DOHH2 (cell line): ENCODE data around the gene CRB3.

Experiments used
- H3F3A ChIP-seq: fragments of 200-600 bp; sonication (generic), shearing (Covaris generic); 2 replicates; pipeline ENCODE4 v1.6.0; 2016; ENCODE audit warnings: antibody characterized with exemption, mild to moderate bottlenecking; ENCODE audit not compliant: control insufficient read depth, insufficient read depth
- H3K27ac ChIP-seq: fragments of 200-600 bp; sonication (generic); 2 replicates; pipeline ENCODE4 v1.5.1; 2014; ENCODE audit warnings: low read depth, mild to moderate bottlenecking, low read length, moderate library complexity
- H3K27me3 ChIP-seq: fragments of 200-600 bp; sonication (generic); 2 replicates; pipeline ENCODE4 v1.6.1; 2014; ENCODE audit warnings: mild to moderate bottlenecking, low read length, mixed read lengths; ENCODE audit not compliant: control insufficient read depth
- H3K36me3 ChIP-seq: fragments of 200-600 bp; sonication (generic); 2 replicates; pipeline ENCODE4 v1.6.1; 2014; ENCODE audit warnings: mild to moderate bottlenecking, low read length, moderate library complexity, mixed read lengths; ENCODE audit not compliant: control insufficient read depth
- H3K4me1 ChIP-seq: fragments of 200-600 bp; sonication (generic); 2 replicates; pipeline ENCODE4 v1.6.1; 2014; ENCODE audit warnings: mild to moderate bottlenecking, low read length, mixed read lengths; ENCODE audit not compliant: control insufficient read depth
- H3K4me2 ChIP-seq: fragments of 200-600 bp; sonication (generic); 2 replicates; pipeline ENCODE4 v1.6.0; 2014; ENCODE audit warnings: mild to moderate bottlenecking, low read length, moderate library complexity
- H3K4me3 ChIP-seq: fragments of 200-600 bp; sonication (generic); 2 replicates; pipeline ENCODE4 v1.5.1; 2014; ENCODE audit warnings: mild to moderate bottlenecking, low read length, mixed read lengths
- H3K79me2 ChIP-seq: fragments of 200-600 bp; sonication (generic); 2 replicates; pipeline ENCODE4 v1.6.1; 2014; ENCODE audit warnings: mild to moderate bottlenecking, low read length, mixed read lengths; ENCODE audit not compliant: control insufficient read depth
- H3K9me2 ChIP-seq: fragments of 200-600 bp; sonication (generic); replicated peaks from 2 replicates; pipeline ENCODE4 v1.6.1; 2014; ENCODE audit warnings: mild to moderate bottlenecking, low read length, mixed read lengths; ENCODE audit not compliant: control insufficient read depth
- H3K9me3 ChIP-seq: fragments of 200-600 bp; sonication (generic); 2 replicates; pipeline ENCODE4 v1.6.1; 2014; ENCODE audit warnings: antibody characterized with exemption, low read length, mixed read lengths; ENCODE audit not compliant: control insufficient read depth, insufficient read depth
- H4K20me1 ChIP-seq: fragments of 200-600 bp; sonication (generic); 2 replicates; pipeline ENCODE4 v1.6.0; 2014; ENCODE audit warnings: low read depth, mild to moderate bottlenecking, antibody characterized with exemption, low read length, moderate library complexity; ENCODE audit not compliant: control insufficient read depth, insufficient read depth
- EZH2phosphoT487 ChIP-seq: fragments of 200-600 bp; sonication (generic); IDR thresholded peaks from 2 replicates; pipeline ENCODE4 v1.6.1; 2017; ENCODE audit warnings: borderline replicate concordance, mild to moderate bottlenecking, antibody characterized with exemption, low read length, moderate library complexity, mixed read lengths
- TF ChIP-seq, protein P1 (sequence below): fragments of 200-600 bp; sonication (generic); IDR thresholded peaks from one replicate; pipeline ENCODE4 v1.5.1; 2014; ENCODE audit warnings: antibody characterized with exemption, mild to moderate bottlenecking, low read depth, low read length; ENCODE audit not compliant: poor library complexity, severe bottlenecking

Gene CRB3

DNA sequence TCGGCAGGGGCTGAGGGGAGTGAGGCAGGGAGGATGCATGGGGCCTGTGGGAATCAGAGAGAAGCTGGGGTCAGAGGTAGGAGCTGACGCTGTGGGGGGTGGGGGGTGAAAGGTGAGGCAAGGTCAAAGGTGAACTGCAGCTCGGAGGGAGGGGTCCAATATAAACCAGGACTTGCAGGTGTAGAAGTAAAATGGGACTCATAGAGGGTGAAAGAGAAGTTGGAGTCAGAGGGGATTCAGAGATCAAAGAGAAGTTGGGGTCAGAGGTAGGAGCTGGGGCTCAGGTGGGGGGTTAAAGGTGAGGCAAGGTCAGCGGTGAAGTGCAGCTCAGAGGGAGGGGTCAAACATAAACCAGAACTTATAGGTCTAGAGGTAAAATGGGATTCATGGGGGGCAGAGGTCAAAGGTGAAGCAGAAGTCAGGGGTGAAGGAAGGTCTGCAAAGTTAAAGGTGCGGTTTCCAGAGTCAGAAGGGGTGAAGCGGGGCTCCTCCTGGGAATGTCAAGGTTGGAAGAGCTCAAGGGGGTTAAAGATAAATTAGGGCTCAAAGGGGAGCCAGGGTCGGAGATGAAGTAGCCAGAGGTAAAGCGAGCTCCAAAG lies 30.5 kb downstream of the CRB3 start:
- no peaks in the 10 kb centered on the region for H3K36me3 ChIP-seq
- no peaks in the 10 kb centered on the region for H4K20me1 ChIP-seq
- no peaks in the 10 kb centered on the region for H3F3A ChIP-seq
- H3K4me2 ChIP-seq: no peak overlapping the region
- H3K9me2 ChIP-seq: no peaks in the 10 kb centered on the region
- H3K27ac ChIP-seq: no peak overlapping the region
- peaks cover 8% of the 10 kb centered on the region for H3K4me1 ChIP-seq
- no peak overlapping the region for H3K4me3 ChIP-seq
- H3K9me3 ChIP-seq: no peaks in the 10 kb centered on the region
- no peaks in the 10 kb centered on the region for H3K79me2 ChIP-seq
- TF ChIP-seq EZH2phosphoT487: no peak
- TF ChIP-seq, protein P1, sequence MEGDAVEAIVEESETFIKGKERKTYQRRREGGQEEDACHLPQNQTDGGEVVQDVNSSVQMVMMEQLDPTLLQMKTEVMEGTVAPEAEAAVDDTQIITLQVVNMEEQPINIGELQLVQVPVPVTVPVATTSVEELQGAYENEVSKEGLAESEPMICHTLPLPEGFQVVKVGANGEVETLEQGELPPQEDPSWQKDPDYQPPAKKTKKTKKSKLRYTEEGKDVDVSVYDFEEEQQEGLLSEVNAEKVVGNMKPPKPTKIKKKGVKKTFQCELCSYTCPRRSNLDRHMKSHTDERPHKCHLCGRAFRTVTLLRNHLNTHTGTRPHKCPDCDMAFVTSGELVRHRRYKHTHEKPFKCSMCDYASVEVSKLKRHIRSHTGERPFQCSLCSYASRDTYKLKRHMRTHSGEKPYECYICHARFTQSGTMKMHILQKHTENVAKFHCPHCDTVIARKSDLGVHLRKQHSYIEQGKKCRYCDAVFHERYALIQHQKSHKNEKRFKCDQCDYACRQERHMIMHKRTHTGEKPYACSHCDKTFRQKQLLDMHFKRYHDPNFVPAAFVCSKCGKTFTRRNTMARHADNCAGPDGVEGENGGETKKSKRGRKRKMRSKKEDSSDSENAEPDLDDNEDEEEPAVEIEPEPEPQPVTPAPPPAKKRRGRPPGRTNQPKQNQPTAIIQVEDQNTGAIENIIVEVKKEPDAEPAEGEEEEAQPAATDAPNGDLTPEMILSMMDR: no peak
- 0 out of 2 replicates have a peak, but pooled peaks cover 4% of the 10 kb centered on the region for H3K27me3 ChIP-seq

DNA sequence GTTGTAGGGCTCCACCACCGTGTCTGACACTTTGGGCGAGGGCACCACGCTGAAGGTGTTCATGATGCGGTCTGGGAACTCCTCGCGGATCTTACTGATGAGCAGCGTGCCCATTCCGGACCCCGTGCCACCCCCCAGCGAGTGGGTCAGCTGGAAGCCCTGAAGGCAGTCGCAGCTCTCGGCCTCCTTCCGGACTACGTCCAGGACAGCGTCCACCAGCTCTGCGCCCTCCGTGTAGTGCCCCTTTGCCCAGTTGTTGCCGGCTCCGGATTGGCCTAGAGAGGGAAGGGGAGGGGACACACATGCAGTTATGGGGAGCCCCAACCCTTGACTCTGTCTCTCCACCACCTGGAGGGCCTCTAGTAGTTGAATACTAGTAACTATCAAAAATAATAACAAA lies 31.9 kb downstream of the CRB3 start:
- Histone ChIP-seq H3K27me3 (peaks cover 15% of the 10 kb centered on the region), H3K9me2 (no peaks in the 10 kb centered on the region), H3K36me3 (no peaks in the 10 kb centered on the region), H3F3A (no peaks in the 10 kb centered on the region), H3K79me2 (no peaks in the 10 kb centered on the region), H3K27ac (no peak overlapping the region), H3K4me2 (no peak overlapping the region), H3K4me3 (no peak overlapping the region), H3K4me1 (no peaks in the 10 kb centered on the region), H4K20me1 (no peaks in the 10 kb centered on the region), H3K9me3 (no peaks in the 10 kb centered on the region)
- TF ChIP-seq, protein P1: no peak
- TF ChIP-seq EZH2phosphoT487: no peak

DNA sequence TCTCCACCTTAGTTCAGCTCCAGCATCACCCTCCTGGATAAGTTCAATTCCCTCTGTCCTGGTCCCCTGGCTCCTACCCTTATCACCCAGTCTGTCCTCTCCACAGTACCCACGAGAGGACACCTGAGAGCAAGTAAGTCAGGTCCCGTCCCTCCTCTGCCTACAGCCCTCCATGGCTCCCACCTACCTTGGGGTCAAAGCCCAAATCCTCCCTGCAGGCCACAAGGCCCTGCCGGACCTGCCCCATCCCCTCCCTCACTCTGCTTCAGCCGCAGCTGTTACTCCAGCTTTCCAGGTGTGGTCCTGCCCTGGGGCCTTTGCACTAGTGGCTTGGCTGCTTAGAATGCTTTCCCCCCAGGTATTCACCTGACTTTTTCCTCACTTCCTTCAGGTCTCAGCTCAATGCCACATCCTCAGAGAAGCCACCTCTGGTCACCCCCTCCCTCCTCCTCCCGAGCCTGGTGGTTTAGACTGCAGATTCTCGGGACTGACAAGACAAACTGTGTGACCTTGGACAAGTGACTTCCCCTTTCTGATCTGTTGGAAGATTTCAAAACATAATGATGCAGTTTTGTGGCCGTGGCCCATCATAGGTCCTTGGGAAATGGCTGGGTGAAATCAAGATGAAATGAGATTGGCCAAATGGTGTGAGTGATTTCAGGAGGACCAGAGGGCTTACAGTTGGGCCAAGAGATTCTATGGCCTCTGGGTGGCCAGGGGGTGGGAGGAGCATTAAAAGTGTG lies 34.4 kb downstream of the CRB3 start:
- Histone ChIP-seq H3K36me3 (no peaks in the 10 kb centered on the region), H3F3A (no peaks in the 10 kb centered on the region), H3K27ac (no peak overlapping the region), H3K79me2 (no peaks in the 10 kb centered on the region), H4K20me1 (no peaks in the 10 kb centered on the region), H3K9me3 (no peaks in the 10 kb centered on the region), H3K9me2 (no peaks in the 10 kb centered on the region), H3K4me1 (peaks cover 14% of the 10 kb centered on the region), H3K27me3 (peaks cover 34% of the 10 kb centered on the region), H3K4me2 (no peak overlapping the region), H3K4me3 (no peak overlapping the region)
- TF ChIP-seq, protein P1: no peak
- TF ChIP-seq EZH2phosphoT487: no peak
